LHCN-M2 (cell line): Measurements from ENCODE around the gene DACT3. TPM values are rescaled to one million over a fixed set of nuclear protein-coding genes. Genes with fewer than 3 reads are reported as not detected.

Source experiments
- DNase-seq: peaks from one replicate; pipeline ENCODE4 v3.0.0-alpha.2; 2012; ENCODE audit warnings: low read depth
- total RNA-seq: library from RNA; depleted of rRNA; stranded (reverse); fragments of >200 nt; gene quantifications from 2 replicates; pipeline ENCODE4 v1.2.3, GENCODE V29; 2014

DACT3 gene
- total RNA-seq, 1 experiment from 2014 or later, result 1.8 TPM

DNA sequence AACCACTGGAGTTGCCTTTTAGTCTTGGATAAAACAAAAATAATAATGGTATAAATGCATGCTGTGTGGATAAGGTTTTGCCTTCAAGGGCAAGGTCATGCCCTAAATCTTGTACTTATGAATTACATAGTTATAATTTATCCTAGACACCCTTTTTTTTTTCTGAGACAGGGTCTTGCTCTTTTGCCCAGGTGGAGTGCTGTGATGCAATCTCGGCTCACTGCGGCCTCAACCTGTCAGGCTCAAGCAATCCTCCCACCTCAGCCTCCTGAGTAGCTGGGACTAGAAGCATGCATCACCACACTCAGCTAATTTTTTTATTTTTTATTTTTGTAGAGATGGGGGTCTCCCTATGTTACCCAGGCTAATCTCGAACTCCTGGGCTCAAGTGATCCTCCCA lies 7.7 kb upstream of the DACT3 start:
- DNase-seq, result no peak

DNA sequence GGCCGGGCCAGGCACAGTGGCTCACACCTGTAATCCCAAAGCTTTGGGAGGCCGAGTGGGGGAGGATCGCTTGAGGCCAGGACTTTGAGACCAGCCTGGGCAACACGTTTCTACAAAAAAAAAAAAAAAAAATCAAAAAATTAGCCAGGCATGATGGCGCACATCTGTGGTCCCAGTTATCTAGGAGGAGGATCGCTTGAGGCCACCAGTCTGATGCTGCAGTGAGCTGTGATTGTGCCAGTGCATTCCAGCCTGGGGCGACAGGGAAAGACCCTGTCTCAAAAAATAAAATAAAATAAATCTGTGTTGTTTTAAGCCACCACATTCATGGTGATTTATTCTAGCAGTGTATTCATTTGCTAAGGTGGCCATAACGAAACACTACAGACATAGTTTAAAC lies 4.1 kb upstream of the DACT3 start:
- no peak for DNase-seq

DNA sequence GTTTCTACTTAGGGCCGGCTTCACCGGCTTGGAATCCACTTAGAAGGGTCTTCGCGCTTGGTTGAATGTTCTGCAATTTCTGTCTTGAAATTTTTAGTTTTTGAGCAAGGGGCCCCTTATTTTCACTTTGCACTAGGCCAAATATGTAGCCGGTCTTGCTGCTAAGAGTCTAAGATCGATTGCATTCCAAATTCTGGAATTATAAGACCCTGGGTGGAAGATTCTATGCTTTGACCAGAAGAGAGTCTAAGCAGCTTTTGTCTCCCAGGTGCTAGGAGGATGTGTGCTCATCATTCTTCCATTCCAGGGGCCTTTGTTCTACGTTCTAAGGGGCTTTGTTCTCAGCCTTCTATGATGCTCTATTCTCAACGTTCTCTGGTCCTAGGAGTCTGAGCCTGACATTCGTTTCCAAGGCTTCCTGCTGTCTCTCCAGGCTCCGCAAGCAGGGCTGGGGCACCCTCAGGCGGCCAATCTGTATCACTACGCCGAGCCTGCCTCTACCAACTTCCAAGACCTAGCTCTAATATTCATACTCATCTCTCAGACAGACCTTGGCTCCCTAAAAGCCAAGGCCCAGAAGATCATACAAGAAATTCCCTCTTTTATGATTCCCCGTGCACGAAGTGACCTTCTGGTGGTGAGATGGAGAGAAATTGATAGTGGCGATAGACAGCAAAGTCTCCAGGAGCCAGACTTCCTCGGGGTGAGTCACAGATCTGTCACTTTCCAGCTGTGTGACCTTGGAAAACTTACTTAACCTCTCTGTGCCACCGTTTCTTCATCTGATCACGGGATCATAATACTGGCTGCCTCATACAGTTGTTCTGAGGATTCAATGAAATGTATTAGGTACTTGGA lies 982 bp upstream of the DACT3 start:
- DNase-seq, result peak; percentile 82

DNA sequence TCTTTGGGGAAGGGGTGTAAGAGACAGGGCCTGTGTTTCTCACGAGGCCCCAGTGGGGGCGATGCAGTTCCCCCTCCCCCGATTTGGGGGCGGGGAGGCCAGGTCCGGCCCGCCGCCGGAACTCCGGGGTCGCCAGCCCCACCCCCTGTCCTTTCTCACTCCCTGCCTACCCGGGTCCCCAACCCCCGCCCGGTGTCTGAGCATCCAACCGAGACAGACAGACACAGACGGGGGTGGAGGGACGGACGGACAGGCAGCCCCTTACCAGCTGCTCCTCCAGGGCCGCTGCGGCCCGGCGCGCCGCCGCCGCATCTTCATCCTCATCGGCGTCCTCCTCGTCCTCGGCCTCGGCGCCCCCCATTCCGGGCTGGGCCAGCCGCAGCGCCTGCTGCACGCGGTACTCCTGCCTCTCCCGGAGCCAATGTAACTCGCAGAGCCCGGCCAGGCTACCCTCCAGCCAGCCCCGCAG lies 397 bp downstream of the DACT3 start:
- no peak for DNase-seq

DNA sequence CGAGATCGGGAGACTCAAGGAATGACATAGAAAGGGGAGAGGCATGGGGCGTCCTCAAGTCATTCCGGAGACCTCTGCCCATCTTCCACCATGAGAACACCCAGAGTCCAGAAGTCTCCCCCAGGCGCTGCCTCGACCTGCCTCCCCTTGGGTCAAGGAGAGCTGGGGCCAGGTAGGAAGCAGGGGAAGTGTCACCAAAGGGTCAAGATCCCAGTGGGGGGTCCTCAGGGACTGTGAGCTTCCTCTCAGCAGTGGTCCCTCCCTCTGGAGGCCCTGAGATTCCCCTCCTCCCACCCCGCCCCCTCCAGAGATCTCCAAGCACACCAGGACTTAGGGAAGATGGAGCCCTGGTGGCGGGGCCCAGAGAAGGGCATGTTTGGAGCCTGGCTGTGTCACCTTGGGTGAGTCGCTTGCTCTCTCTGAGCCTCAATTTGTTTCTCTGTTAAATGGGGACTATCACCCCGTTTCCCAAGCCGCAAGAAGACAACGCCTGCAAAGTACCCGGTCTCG lies 919 bp downstream of the DACT3 start:
- no peak for DNase-seq

DNA sequence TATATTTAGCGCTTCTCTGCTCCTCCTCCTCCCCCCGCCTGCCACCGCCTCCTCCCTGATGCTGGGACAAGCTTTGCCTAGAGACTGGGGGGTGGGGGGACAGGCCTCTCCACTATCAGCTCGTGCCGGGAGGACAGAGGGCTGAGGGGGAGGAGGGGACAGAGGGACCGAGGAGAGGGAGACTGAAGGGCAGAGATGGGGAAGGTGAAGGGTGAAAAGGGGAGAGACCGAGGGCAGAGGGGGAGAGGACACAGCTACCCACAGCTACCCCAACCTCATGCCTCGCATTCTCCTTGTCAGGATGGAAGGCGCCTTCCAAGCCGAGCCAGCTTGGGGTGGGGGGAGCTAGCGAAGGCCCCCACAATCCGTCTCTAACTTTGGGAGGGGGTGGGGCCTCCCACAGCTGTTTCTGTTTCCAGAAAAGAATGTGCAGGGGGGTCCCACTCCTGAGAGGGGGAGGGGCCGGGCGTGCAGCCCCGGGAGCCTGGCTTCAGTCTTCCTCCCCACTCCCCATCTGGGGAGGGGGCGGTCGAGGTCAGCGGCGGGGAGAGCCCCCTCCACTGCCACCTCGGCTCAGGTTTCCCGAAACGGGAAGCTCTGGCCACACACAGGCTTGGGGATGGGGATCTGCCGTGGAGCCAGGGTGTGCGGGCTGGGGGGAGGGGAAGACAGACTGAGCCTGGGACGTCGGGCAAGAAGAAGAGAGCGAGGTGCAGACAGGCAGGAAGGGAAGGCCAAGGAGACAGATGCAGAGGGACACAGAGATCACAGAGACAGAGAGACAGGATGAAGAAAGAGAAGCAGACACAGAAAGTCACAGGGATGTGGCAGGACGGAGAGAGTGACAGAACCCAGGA lies 1.6 kb downstream of the DACT3 start:
- no peak for DNase-seq

DNA sequence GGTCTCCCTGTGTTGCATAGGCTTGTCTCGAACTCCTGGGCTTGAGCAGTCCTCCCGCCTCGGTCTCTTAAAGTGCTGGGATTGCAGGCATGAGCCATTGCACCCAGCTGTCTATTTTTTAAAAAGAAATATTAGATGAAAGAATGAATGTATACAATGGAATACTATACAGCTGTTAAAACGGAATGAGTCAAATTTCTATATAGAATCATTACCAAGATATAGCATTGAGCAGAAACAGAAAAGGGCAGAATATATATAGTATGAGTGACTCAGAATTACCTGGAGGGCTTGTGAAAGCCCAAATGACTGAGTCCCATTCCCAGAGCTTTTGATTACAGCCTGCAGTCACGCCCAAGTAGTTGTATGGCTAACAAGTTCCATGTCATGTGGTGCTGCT lies 4.4 kb downstream of the DACT3 start:
- no peak for DNase-seq

DNA sequence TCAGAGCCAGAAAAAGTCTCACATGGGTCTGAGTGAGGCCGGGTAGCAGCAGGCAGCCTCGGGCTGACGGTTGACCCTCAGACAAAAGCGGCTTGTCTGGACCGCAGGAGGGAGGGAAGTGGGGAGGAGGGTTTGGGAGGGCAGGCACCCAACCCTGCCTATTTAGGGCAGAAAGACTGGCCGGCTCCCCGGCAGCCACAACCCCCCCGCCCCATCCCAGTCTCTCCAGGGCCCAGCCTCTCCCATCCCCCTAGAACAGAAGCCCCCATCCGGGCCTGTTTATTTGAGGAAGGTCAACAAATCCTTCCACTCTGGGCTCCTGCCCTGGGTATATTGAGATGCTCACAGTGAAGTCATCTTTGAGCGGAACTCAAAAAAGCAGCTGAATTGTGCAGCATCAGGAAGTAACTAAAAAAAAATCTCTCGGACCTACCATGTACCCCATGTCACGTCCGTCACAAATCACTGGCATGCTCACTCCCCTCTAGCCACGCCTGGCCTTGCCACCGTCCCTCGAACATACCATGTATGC lies 6.3 kb downstream of the DACT3 start:
- DNase-seq, result no peak

DNA sequence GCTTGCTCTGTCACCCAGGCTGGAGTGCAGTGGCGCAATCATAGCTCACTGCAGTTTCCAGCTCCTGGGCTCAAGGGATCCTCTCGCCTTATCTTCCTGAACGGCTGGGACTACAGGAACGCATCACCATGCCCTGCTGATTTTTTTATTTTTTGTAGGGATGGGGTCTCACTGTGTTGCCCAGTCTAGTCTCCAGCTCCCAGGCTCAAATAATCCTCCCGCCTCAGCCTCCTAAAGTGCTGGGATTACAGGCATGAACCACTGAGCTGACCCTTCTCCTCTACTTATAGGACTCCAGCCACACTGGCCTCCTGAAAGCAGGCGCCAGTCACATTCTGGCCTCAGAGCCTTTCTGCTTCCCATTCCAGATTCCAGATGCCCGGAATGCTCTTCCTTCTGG lies 10.5 kb downstream of the DACT3 start:
- no peak for DNase-seq

DNA sequence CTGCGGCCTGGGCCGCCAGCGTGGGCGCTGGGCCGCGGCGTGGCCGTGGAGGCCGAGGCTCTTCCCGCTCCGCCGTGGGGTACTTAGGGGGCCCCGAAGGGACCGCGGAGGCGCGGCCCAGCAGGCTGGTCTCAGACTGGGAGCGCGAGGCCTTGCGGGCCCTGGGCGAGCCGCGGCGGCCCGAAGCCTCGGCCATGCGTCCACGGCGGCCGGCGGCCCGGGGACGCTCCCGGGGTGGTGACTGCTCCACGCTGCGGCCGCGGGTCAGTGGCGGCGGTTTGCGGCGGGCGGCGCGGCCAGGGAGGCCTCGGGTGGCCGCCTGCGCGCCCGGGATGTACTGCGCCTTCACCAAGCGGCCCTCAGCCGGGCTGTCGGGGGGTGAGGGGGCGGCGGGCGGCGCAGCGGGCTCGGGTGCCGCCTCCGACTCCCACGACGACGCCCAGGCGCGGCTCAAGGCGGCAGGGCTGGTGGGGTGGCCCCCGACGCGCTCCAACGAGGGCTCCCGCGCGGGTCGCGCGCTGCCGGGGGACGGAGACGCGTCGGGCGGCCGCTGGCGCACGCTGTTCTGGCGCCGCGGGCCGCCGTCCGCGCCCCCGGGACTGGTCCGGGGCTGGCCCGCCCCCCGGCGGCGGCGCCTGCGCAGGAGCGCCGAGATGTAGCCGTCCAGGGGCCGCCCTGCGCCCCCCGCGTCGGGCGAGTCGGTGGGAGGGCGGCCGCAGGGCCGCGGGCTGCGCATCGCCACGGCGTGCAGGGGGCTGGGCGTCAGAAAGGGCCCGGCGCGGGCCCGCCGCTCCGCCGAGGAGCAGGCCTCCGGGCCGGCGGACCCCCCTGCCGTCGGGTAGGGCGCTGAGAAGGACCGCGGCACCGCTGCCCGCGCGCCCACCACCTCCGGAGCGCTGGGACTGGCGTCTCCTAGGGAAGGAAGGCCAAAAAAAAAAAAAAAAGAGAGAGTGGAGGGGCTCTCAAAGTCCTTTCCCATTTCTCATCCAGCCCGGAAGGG lies 11.7 kb downstream of the DACT3 start:
- DNase-seq, result no peak

DNA sequence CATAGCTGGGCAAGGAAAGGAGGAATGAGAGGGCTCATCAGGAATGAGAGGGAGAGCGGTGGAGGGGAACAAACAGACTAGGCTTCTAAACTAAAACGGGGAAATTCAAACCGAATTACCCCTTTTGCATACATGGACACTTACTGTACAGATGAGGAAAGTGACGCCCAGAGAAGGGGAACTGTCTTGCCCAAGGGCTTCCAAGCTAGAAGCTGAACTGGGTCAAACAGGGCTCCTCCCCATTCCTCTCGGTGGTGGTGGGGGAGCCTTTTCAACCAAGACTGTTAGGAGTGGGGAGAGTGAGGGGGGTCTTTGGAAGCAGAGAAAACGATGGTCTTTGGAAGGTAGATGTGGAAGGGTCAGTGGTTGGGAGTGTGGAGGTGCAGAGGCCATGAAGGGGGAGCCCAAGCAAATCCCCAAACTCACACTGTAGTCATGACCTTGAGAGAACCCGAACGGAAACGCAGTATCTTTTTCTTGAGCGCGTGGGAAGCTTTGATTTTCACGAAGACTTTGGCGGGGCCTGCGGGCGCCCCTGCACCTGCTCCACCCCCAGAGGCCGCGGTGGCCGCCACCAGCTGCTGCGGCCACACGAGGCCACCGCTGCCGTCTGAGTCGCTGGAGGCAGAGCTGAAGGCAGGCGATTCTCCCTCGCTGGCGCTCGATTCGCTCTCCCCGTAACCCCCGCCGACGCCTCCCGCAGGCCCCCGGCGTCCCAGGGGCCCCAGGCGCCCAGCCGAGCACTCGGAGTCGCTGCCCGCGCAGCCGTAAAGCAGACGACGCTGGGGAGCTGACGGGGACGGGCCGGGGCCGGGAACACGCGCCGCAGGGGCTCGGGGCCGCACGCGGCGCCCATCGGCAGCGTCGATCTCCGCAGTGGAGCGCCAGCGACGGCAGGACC lies 12.7 kb downstream of the DACT3 start:
- no peak for DNase-seq

DNA sequence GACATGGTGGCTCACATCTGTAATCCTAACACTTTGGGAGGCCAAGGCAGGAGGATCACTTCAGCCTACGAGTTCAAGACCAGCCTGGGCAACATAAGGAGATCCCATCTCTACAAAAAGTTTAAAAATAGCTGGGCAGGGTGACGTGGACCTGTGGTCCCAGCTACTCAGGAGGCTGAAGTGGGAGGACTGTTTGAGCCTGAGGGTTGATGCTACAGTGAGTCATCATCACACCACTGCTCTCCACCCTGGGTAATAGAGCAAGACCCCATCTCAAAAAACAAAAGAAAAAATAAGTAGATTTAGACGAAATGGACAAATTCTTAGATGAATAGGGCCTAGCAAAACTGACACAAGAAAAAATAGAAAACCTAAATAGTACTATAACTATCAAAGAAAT lies 14.6 kb downstream of the DACT3 start:
- DNase-seq, result no peak

DNA sequence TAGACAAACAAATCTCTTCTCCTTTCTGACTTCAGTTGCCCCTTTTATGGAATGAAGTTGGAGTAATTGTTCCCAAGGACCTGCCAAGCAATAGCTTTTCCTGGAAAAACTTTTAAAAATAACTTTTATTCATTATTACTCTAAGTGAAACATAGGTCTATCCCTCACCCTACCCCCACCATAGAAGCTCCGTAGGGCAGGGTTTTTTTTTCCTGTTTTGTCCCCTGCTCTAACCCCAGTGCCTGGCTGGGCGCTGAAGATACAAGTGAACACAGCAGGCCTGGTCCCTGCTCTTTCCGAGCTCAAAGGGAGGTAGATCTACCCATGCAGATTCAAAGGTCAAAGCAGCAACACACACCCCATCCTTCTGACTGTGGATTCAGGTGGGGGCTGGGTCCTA lies 16.3 kb downstream of the DACT3 start:
- no peak for DNase-seq

DNA sequence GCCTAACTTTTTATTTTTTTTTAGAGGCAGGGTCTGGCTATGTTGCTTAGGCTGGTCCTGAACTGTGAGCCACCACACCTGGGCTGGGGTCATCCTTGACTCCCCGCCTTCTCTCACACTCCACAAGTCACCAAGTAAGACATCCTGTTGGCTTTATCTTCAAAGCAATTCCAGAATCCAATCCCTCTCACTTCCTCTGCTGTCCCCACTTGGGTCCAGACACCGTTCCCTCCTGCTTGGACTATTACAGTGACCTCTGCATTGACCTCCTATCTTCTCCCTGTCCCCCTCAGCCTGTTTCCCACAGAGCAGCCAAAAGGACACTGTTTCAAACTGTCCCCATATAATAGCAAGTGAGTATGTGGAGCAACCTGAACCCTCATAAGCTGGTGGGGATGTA lies 20.3 kb downstream of the DACT3 start:
- no peak for DNase-seq

DNA sequence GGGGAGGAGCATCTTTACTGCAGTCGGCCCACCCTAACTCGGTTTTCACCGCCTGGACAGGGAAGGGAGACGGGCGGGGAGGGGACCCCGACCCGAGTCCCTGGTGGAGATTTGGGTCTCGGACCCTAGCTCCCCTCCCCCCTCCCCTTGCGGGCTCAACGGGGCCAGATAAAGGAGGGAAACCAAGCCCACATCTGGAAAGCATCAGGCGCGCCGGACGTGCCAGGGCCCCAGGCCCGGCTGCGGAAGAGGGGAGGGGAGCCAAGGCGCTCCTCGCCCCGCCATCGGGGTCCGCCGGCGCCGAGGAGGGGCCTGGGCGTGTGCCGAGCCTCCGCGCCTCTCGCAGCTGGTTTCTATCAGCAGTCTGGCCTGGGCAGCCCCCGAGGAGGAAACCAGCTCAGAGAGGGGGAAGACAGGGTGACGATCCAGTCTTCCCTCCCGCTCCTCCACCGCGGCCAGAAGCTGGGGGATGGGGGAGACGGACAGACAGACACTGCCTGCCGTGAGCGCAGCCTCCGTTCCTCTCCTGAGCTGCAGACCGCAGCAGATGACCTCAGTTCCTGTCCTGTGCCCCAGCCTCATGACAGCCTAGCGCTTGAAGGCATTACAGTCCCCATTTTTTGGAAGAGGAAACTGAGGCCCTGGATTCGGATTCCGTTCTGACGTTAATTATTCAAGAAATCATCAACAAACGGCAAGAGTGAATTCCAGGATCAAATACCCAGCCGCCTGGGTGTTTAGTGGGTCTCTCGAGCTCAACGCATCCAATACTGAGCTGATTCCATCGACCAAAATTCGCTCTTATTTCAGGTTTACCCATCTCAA lies 21.4 kb downstream of the DACT3 start:
- DNase-seq, result no peak

DNA sequence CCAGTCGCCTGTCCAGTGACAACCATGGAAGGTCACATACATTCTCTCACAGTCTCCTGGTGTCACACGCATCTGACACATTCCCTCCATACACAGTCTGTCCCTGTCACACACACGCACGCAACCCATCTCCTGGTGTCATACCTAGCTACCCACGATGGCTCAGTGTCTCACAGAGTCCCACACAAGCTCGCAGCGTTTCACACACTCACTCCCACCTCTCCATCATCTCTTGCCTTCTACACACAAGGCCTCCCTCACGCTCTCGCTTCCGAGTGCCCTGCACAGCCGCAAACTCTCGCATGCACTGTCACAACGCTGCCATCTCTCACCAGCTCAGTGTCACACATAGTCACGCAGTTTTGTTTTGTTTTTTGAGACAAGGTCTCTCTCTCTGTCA lies 23.8 kb downstream of the DACT3 start:
- DNase-seq, result no peak

DNA sequence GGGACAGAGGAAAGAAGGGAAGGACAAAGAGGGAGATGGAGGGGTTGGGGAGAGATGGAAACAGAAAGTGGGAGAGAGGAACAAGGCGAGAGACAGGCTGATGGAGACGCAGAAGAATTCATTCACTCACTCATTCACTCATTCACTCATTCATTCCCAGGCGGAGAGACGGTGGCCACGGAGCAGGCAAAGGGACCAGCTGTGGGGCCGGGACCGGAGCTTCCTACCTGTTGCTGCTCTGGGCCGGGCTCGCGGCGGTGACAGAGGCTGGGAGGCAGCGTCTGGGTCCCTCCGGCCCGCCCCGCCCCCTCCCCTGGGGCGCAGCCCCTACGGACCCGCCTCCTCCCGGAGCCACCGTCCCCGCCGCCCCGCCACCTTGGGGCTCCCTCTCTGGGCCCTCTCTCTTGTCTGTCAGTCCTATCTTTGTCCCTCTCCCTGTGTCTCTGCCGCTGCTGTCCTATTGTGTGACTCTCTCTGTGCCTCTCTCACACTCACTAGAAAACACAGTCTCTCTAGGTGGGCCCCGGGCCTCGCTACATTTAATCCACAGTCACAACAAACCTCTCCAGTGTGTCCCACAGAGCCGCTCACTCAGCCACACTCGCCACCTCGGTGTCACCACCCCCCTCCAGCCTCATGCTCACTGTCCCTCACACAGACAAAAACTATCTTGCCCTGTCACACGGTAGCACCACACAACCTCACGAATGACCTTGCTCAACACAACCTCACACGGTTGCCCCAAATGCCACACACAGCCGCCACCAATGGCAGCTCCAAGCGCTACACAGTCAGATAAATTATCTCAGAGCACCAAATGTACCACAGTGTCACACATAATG lies 24.8 kb downstream of the DACT3 start, which contains the start of gene GNG8:
GNG8 (minus strand) TSS at position 283 of the 842 bp plus-strand sequence. CDS start 1,520 bp downstream, outside the sequence.
- no peak for DNase-seq

DNA sequence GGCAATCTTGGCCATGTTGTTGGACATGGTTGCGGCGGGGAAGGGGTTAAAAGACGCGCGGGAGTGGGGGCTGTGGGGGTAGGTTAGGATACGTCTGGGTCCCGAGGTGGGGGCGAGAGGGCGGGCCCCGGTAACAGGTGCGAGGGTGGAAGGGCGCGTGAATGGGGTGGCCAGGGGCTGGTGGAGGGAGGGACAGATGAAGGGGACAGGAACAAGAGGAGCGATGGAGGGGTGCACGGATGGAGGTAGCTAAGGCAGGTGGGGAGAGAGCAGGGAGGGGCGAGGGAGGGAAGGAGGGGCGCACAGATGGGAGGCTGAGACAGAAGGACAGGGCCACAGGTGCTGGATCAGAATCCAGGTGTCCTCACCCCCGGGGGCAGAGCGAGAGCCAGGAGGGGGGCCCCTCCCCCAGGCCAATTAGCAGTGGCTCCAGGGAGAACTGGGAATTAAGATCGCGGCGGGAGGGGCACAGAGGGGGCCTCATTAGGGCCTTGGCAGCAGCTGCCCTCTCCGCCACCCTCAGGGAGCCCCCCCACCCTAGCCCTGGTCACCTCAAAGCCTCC lies 26.2 kb downstream of the DACT3 start:
- no peak for DNase-seq
